Measurements from ENCODE around the gene DOCK4. TPM values are rescaled to one million over a fixed set of nuclear protein-coding genes. Genes with fewer than 3 reads are reported as not detected.

Gene DOCK4
- total RNA-seq, 1 experiment from 2014 or later = 4.9 TPM

DNA sequence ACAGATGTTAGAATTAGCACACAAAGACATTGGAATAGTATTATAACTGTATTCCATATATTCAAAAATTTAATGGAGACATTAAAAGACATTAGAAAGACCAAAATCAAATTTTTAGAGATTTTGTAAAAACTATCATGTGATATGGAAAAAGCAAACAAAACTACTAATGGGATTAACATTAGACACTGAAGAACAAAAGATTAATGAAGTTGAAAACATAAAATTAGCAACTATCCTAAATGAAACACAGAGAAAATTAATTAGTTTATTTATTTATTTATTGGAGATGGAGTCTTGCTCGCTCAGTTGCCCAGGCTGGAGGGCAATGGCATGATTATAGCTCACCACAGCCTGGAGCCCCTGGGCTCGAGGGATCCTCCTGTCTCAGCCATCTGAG is 158.8 kb downstream of the DOCK4 start:
- Histone ChIP-seq H3K23me2 (ENCODE audit: insufficient read length, low read depth, low read length, poor library complexity, severe bottlenecking) (no peaks in the 10 kb centered on the region), H3K79me1 (ENCODE audit: insufficient read depth, low read depth, low read length, poor library complexity, severe bottlenecking) (peaks cover 3% of the 10 kb centered on the region), H3T11ph (ENCODE audit: low read length) (no peak overlapping the region), H4K8ac (replicated peaks; ENCODE audit: insufficient read length, low read depth, low read length) (no peak overlapping the region), H3K79me2 (ENCODE audit: insufficient read depth, low read length) (no peaks in the 10 kb centered on the region; the same call in 1 of the 2 replicates), H3K18ac (ENCODE audit: insufficient read length, low read depth, low read length) (no peak overlapping the region), H2BK120ac (ENCODE audit: low read depth, low read length, poor library complexity, severe bottlenecking) (no peak overlapping the region), H3K14ac (ENCODE audit: insufficient read depth, low read length) (no peak overlapping the region), H3K9me3 (ENCODE audit: control insufficient read depth, low read depth, low read length) (no peaks in the 10 kb centered on the region), H3K56ac (ENCODE audit: insufficient read length, low read depth, low read length) (no peak overlapping the region), H2AK5ac (ENCODE audit: insufficient read length, low read length) (no peak overlapping the region), H3K4ac (ENCODE audit: low read depth, low read length) (no peak overlapping the region), H3K27ac (ENCODE audit: insufficient read length, low read depth, low read length) (no peak overlapping the region), H4K20me1 (ENCODE audit: control insufficient read depth, insufficient read depth, insufficient read length) (no peaks in the 10 kb centered on the region), H2BK12ac (ENCODE audit: insufficient read length, low read depth, low read length) (no peak overlapping the region), H3K27me3 (ENCODE audit: insufficient read depth, low read length) (no peaks in the 10 kb centered on the region), H2BK15ac (ENCODE audit: low read depth, low read length) (no peak overlapping the region), H2BK20ac (ENCODE audit: low read depth, low read length, poor library complexity, severe bottlenecking) (no peak overlapping the region), H3K23ac (ENCODE audit: insufficient read length, low read depth, low read length) (no peak overlapping the region), H3K4me2 (ENCODE audit: insufficient read depth, insufficient read length, low read length) (no peak overlapping the region), H2AFZ (ENCODE audit: low read length) (no peak overlapping the region), H4K91ac (ENCODE audit: insufficient read length, low read depth, low read length) (no peak overlapping the region), H3K4me1 (ENCODE audit: insufficient read depth, low read length) (no peaks in the 10 kb centered on the region), H4K5ac (ENCODE audit: insufficient read length, low read depth, low read length) (no peak overlapping the region), H2BK5ac (ENCODE audit: insufficient read length, low read length) (no peak overlapping the region), H3K9ac (ENCODE audit: extremely low read depth, insufficient read length, low read length) (no peak overlapping the region)
- no peaks in the 10 kb centered on the region for H3K27me3 Mint-ChIP-seq (ENCODE audit: low read depth)
- H3K9me3 Mint-ChIP-seq = peaks cover 0 to 3% of the 10 kb centered on the region in 2 experiments; a peak in 1 of 5 replicates
- H3K27ac Mint-ChIP-seq = no peak overlapping the region
- WGBS (ENCODE audit: extremely low coverage, insufficient read length, low lambda C conversion rate) = no CpG with 5 or more reads among the region's 2 CpGs
- peaks cover 0 to 4% (median 0%) of the 10 kb centered on the region in 3 experiments; a peak in 2 of 7 replicates for H3K36me3 Mint-ChIP-seq (ENCODE audit: insufficient read depth in 1 of 3, low read depth in 3 of 3)
- H3K4me3 Mint-ChIP-seq = no peak overlapping the region
- no peaks in the 10 kb centered on the region for H3K4me1 Mint-ChIP-seq
- no peak for DNase-seq
- TF ChIP-seq CTCF (conservative IDR thresholded peaks at IDR 0.05) = no peak
